DMS 273 treated with DMSO at 0.1 percent for 48 hours (cell line): ENCODE data around the gene SYT1.

Source experiments
- DNase-seq: peaks from one replicate; lab custom pipeline; 2025; lab: John Stamatoyannopoulos, UW

Gene SYT1

DNA sequence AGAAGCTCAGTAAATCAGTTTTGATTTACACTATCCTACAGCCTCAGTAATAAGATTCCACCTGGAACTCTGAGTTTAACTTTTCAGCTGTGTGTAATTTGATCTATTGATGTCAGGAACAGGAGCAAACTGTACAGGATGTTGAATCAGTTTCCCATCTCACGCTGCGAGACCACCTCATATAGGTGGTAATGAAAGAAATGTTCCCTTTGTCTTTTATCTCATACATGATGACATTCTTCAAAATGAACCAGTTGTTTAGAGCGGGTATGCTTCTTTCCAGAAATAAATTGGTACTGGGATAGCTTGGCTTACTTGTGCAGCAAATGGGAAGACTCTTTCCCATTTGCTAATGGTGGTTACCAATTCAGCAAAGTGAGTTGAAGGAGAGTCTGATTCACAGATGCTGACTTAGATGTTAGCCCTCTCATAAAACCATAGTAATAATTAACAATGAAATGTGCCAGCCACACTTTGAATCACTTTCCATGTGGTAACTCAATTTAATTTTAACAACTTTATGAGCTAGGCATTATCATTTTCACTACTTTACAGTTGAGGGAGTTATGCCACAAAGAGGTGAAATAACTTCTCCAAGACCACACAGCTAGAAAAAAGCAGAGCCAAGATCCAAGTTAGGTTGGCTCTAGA is 574.7 kb downstream of the SYT1 start:
- DNase-seq, result no peak

GRCh38 chr12:79441534-79441933 is 577.0 kb downstream of the SYT1 start:
- no peak for DNase-seq

DNA sequence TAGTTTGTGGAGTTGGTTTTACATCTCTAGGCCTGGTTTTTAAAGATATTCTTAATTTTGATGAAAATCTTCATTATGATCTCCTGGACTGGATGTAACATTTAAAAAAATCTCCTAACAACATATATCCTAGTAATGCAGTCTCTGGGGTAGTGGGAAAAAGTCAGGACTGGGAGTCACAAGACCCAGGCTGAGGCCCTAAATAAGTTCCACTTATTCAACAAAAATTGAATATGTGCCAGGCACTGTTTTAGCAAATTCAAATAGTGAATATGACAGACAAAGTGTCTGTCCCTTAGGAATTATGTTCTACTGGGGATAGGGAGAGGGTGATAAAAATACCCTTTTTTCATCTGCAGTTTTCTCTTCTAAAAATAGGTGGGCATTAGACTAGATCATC is 577.8 kb downstream of the SYT1 start:
- no peak for DNase-seq

- DNase-seq, result no peak
Observed at GRCh38 chr12:79444089-79444488, 579.5 kb downstream of the SYT1 start.

- no peak for DNase-seq
Observed at GRCh38 chr12:79448816-79449215, 584.2 kb downstream of the SYT1 start.

- DNase-seq, result no peak
Observed at GRCh38 chr12:79451365-79451764, 586.8 kb downstream of the SYT1 start.

DNA sequence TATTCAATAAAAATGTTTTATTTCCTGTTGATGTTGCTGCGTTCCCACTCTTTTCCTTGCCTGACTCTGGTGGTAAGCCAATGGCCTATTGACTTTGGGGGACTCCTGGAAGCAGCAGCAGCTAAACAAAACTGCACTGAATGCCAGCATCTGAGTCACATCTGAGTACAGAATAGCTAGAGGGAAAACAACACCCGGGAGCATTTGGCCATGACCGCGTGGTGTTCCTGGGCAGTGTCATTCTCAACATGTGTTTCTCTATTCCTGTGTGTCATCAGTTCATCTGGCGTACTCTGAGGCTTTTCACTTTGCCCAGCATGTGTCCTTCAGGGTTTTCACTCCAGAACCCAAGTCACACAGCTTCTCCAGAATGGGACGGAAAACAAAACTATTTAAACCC is 587.4 kb downstream of the SYT1 start:
- no peak for DNase-seq

DNA sequence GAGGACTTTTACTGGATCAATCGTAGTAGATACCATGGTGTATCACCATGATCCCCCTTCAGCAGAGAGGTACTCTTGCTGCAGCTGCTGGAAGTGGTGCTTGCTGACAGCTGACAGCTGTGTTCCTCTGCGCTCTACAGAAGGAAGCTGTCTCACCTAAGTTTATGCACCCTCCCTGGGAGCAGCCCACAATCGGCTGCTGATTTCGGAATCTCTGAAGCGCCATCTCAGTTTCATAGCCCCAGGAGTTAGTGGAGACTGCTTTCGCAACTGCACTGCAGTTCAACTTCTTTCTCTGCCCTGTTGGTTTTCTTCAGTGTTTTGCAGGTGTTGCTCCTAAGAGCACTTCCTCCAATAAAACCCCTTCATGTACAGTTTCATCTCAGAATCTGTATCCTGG is 588.3 kb downstream of the SYT1 start:
- no peak for DNase-seq

- no peak for DNase-seq
Observed at GRCh38 chr12:79453820-79454219, 589.2 kb downstream of the SYT1 start.

GRCh38 chr12:79454338-79454843 is 589.8 kb downstream of the SYT1 start:
- no peak for DNase-seq

DNA sequence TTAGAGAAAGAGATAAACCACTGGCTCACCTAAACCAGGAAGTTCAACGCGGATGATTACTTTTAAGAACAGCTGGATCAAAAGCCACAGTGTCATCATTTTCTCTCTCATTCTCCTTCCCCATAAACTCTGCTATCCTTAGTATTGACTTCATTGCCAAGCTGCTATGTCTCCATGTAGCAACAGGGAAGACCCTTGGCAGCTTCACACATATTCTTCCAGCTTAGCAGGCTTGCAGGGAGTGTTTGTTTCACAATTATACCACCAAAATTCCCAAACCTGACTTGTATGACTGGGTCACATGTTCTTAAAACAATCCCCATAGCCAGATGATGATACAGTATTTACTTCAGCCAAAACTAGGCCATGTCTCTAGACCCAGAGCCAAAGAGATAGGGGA is 590.7 kb downstream of the SYT1 start:
- DNase-seq, result no peak

DNA sequence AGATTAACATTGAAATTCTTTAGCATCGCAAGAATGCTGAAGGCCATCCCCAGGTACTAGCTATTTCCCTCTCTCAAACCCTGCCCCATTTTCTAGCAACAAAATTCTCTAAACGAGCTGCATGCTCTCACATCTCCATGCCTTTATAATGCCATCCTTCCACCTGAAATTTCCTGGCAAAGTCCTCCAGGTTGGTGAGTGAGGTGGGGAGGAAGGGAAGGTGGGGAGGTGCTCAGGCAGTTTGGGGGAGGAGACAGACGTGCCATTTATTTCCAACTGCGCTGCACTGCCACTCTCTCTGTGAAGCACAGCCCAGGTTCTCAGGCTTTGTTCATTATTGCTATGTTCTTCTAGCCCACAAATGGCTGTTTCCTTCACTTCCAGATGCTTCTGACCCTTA is 617.7 kb downstream of the SYT1 start:
- DNase-seq, result no peak

- DNase-seq, result no peak
Observed at GRCh38 chr12:79482921-79483320, 618.3 kb downstream of the SYT1 start.

GRCh38 chr12:79486154-79486553 is 621.6 kb downstream of the SYT1 start:
- DNase-seq, result no peak

- DNase-seq, result no peak
Observed at GRCh38 chr12:79487386-79488110, 623.0 kb downstream of the SYT1 start.
